ENCODE data around the gene MYO6. TPM values are rescaled to one million over a fixed set of nuclear protein-coding genes. Genes with fewer than 3 reads are reported as not detected.

MYO6 gene
- total RNA-seq = 5.6 and 6.4 TPM in 2 replicates

DNA sequence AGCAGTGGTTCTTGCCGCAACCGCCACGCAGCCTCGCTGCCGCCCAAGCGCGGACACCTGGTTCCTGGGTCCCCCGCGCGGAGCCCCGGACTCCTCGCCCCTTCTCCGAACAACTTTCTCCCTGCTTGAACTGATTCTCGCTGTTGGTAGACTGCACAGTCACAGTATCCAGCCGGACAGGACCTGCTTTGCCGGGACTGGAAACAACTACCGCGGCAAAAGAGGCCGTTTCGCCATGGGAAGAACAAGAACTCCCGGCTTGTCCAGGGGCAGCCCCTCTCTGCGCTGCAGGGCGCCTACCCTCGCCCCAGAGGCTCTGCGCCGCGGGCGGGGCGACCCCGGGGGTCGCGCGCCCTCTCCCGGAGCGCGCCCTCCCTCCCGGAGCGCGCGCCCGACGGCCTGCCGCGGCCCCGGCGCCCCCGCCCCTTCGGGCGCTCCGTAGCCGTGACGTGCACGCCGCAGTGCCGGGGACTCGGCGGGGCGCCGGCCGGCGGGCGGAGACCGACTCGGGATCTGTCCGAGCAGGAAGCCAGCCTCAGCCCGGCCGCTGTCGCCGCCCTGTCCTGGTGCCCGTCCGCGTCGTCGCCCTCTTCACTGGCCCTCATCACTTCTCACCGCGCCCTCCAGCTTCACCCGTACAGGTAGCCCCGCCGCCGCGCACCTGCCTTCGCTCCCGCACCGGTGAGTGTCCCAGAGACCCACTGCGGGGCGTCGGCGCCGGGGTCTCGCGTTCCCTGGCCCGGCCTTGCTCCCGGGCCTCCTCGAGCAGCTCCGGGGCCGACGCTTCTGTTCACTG lies at the start of gene MYO6:
MYO6 (plus strand) TSS at position 497 of the 796 bp plus-strand sequence. CDS start 68,309 bp downstream, outside the sequence.

Other genes with a start within 250 kb of the MYO6 start
- gene SENP6, start 147.4 kb upstream of the MYO6 start, total RNA-seq = 41.9 and 42.2 TPM in 2 replicates